SK-N-MC (cell line): ENCODE measurements around the gene XPO5.

Experiments
- DNase-seq: peaks from one replicate; pipeline ENCODE4 v3.0.0-alpha.2; 2011; ENCODE audit warnings: low read depth, low spot score
- H3K27ac ChIP-seq: fragments of 200-600 bp; sonication (generic); 2 replicates; pipeline ENCODE4 v1.5.1; 2016; ENCODE audit warnings: mixed run types
- H3K36me3 ChIP-seq: fragments of 200-600 bp; sonication (generic); 2 replicates; pipeline ENCODE4 v1.6.1; 2017; ENCODE audit warnings: antibody characterized with exemption, low read length, mixed read lengths; ENCODE audit not compliant: insufficient read depth
- H3K4me3 ChIP-seq: fragments of 200-600 bp; sonication (generic); 2 replicates; pipeline ENCODE4 v1.5.1; 2016
- H3K9ac ChIP-seq: fragments of 200-600 bp; sonication (generic); 2 replicates; pipeline ENCODE4 v1.8.0; 2017; ENCODE audit warnings: mixed run types, mixed read lengths; ENCODE audit not compliant: insufficient read length
- H3K9me3 ChIP-seq: fragments of 200-600 bp; sonication (generic); 2 replicates; pipeline ENCODE4 v1.6.1; 2017; ENCODE audit warnings: low read depth, mild to moderate bottlenecking, antibody characterized with exemption, low read length, moderate library complexity, mixed read lengths
- EZH2 ChIP-seq: fragments of 200-600 bp; sonication (generic); IDR thresholded peaks from one replicate; pipeline ENCODE4 v1.6.1; 2017; ENCODE audit warnings: antibody characterized with exemption
- FOXP2 ChIP-seq: optimal IDR thresholded peaks from 2 replicates; pipeline ENCODE3; 2011; ENCODE audit warnings: mild to moderate bottlenecking, moderate library complexity; ENCODE audit not compliant: insufficient read depth; ENCODE audit errors: extremely low read length, control extremely low read depth
- POLR2AphosphoS5 ChIP-seq: IDR thresholded peaks from 2 replicates; pipeline ENCODE4 v1.6.1; 2012; ENCODE audit warnings: mild to moderate bottlenecking, low read depth, low read length, borderline replicate concordance

The XPO5 gene

GRCh38 chr6:43493230-43493629 lies 82.6 kb downstream of the XPO5 start:
- Histone ChIP-seq H3K4me3 (no peak overlapping the region), H3K9ac (no peak overlapping the region), H3K9me3 (no peaks in the 10 kb centered on the region), H3K27ac (no peak overlapping the region), H3K36me3 (peaks cover 7% of the 10 kb centered on the region; the same call in 1 of the 2 replicates)
- TF ChIP-seq POLR2AphosphoS5 (no peak), FOXP2 (no peak), EZH2 (no peak)
- no peak for DNase-seq

GRCh38 chr6:43492673-43493072 lies 83.2 kb downstream of the XPO5 start:
- Histone ChIP-seq H3K36me3 (peaks cover 2% of the 10 kb centered on the region; the same call in 1 of the 2 replicates), H3K9ac (no peak overlapping the region), H3K9me3 (no peaks in the 10 kb centered on the region), H3K4me3 (no peak overlapping the region), H3K27ac (no peak overlapping the region)
- TF ChIP-seq EZH2 (no peak), POLR2AphosphoS5 (no peak), FOXP2 (no peak)
- DNase-seq: no peak

GRCh38 chr6:43491750-43492661 lies 83.8 kb downstream of the XPO5 start:
- no peaks in the 10 kb centered on the region for H3K9me3 ChIP-seq
- no peak for TF ChIP-seq EZH2
- no peak for TF ChIP-seq POLR2AphosphoS5
- TF ChIP-seq FOXP2: no peak
- no peak overlapping the region; the same call in 1 of the 2 replicates for H3K27ac ChIP-seq
- no peak overlapping the region for H3K9ac ChIP-seq
- no peak for DNase-seq
- H3K36me3 ChIP-seq: no peaks in the 10 kb centered on the region
- no peak overlapping the region for H3K4me3 ChIP-seq

DNA sequence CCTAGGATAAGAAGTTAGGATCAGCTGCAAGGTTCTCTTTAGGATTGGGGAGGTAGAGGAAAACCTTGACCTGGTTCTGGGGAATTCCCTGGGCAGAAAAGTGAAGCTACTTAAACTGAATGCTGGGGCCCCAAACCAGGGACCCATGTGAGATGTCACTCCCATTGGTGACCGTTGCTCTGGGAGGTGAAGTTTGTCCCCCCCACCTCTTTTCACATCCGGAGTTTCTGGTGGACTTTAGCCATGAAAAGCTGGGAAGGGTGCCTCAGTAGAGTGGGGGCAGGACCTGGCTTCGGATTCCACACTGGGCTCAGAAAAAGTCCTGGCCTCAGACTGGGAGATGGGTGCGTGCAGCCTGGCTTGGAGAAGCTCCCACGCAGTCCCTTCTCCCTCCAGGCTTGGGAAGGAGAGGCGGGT lies 85.3 kb downstream of the XPO5 start:
- Histone ChIP-seq H3K9ac (no peak overlapping the region), H3K4me3 (no peak overlapping the region), H3K36me3 (no peaks in the 10 kb centered on the region), H3K9me3 (no peaks in the 10 kb centered on the region), H3K27ac (no peak overlapping the region)
- TF ChIP-seq POLR2AphosphoS5 (no peak), FOXP2 (no peak), EZH2 (no peak)
- no peak for DNase-seq

- Histone ChIP-seq H3K4me3 (no peak overlapping the region), H3K9ac (no peak overlapping the region), H3K27ac (no peak overlapping the region)
Observed at GRCh38 chr6:43489277-43490072, 86.4 kb downstream of the XPO5 start.

DNA sequence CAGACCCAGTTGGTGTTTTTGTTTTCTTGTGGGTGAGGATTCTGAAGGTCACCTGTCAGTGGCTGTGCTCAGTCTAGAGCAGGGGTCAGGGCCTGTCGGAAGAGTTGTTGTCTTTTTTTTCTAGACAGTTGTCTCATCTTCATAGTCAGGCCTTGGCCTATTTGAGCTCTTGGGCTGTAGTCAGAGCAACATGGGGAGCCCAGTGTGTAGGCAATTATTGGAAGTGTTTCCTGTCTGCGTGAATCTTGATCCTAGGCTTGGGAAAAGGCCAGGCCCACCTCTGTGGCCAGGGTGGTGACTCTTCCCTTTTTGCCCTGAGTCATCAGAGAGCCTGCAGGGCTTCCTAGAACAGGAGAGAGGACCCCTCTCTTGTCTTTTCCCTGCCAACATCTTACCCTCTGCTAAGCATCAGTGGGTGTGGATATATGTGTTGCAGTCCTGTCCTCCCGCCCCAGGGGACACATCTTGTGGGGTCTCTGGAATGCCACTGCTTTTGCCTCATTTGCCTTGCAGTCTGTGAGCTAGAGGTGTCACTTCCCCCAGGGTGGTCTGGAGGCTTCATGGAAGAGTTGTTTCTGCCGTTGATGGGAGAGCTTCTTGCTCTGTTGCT lies 87.1 kb downstream of the XPO5 start:
- no peak overlapping the region for H3K27ac ChIP-seq
- H3K9ac ChIP-seq: no peak overlapping the region
- no peak for DNase-seq
- TF ChIP-seq FOXP2: no peak
- no peak for TF ChIP-seq POLR2AphosphoS5
- no peak for TF ChIP-seq EZH2
- H3K9me3 ChIP-seq: no peaks in the 10 kb centered on the region
- H3K4me3 ChIP-seq: no peak overlapping the region
- no peaks in the 10 kb centered on the region for H3K36me3 ChIP-seq

More at GRCh38 chr6:43489277-43490072, 86.4 kb downstream of the XPO5 start:
- H3K36me3 ChIP-seq: no peaks in the 10 kb centered on the region
- DNase-seq: no peak
- no peak for TF ChIP-seq POLR2AphosphoS5
- no peak for TF ChIP-seq EZH2
- TF ChIP-seq FOXP2: no peak
- no peaks in the 10 kb centered on the region for H3K9me3 ChIP-seq

DNA sequence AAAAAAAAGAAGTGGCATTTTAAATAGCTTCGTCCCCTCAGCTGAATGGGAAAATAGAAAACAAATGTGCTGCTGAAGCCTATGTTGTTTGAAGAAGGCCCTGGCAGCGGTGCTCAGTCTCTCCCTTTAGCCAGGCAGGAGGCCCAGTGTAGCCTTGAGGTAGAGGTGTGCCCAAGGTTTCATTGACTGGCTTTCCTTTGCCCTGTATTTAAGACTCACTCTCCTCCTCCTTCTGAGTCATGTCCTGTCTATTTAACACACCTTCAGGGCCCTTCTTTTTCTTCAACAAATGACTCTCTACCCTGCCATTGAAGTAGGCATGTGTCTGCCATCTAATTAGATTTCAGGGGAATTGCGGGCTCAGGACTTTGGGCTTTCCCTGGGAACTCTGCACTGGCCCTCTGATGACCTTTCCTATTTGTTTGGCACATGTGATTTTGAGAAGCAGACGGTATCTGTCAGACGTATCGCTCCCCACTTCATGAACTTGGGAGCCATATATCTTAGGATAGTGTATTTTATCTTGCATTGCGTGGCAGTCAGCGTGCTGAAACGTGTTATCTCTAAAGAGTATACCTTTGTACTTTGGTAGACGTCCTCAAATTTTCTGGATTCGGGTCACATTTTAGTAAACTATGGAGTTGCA lies 94.1 kb downstream of the XPO5 start:
- Histone ChIP-seq H3K27ac (no peak overlapping the region), H3K9me3 (no peaks in the 10 kb centered on the region), H3K4me3 (no peak overlapping the region), H3K36me3 (no peaks in the 10 kb centered on the region), H3K9ac (no peak overlapping the region)
- no peak for DNase-seq
- TF ChIP-seq FOXP2 (no peak), POLR2AphosphoS5 (no peak), EZH2 (no peak)
